ENCODE measurements around the gene RTF1.
A peak's percentile ranks its signal among the peaks of the same experiment; 100 is the strongest.
"Not testable (repeated sequence)": the region's sequence is repeated elsewhere in the genome, so short reads cannot be mapped to it uniquely, and the experiment has no call there.

Gene RTF1

GRCh38 chr15:41416742-41417417 lies at the start of gene RTF1:
Gene RTF1 (plus strand): TSS chr15:41417095. CDS start chr15:41417116, 21 bp downstream.
- peak; percentile 78 for DNase-seq

GRCh38 chr15:41367418-41367817 lies 49.5 kb upstream of the RTF1 start:
- DNase-seq: no peak

GRCh38 chr15:41377978-41378377 lies 38.9 kb upstream of the RTF1 start:
- no peak for DNase-seq

- not testable (repeated sequence) for DNase-seq
These were observed 32.7 kb upstream of the RTF1 start for GRCh38 chr15:41383974-41384749.

GRCh38 chr15:41387646-41388045 lies 29.2 kb upstream of the RTF1 start:
- DNase-seq: no peak

- DNase-seq: no peak
These were observed 24.2 kb upstream of the RTF1 start for GRCh38 chr15:41392659-41393058.

GRCh38 chr15:41394924-41395323 lies 22.0 kb upstream of the RTF1 start:
- no peak for DNase-seq

- no peak for DNase-seq
These were observed 20.8 kb upstream of the RTF1 start for GRCh38 chr15:41396111-41396510.

- no peak for DNase-seq
These were observed 15.0 kb upstream of the RTF1 start for GRCh38 chr15:41401904-41402267.

GRCh38 chr15:41407341-41407740 lies 9.6 kb upstream of the RTF1 start:
- DNase-seq: no peak

- no peak for DNase-seq
These were observed 8.7 kb upstream of the RTF1 start for GRCh38 chr15:41408234-41408641.

GRCh38 chr15:41411031-41411430 lies 5.9 kb upstream of the RTF1 start:
- no peak for DNase-seq

GRCh38 chr15:41411441-41411840 lies 5.5 kb upstream of the RTF1 start:
- no peak for DNase-seq

- DNase-seq: no peak
These were observed 660 bp upstream of the RTF1 start for GRCh38 chr15:41416128-41416741.

GRCh38 chr15:41417418-41418195 lies 712 bp downstream of the RTF1 start:
- DNase-seq: no peak

GRCh38 chr15:41423979-41424659 lies 7.2 kb downstream of the RTF1 start:
- DNase-seq: no peak

GRCh38 chr15:41424809-41425208 lies 7.9 kb downstream of the RTF1 start:
- DNase-seq: no peak

- not testable (repeated sequence) for DNase-seq
These were observed 9.0 kb downstream of the RTF1 start for GRCh38 chr15:41425907-41426306.

- DNase-seq: no peak
These were observed 12.4 kb downstream of the RTF1 start for GRCh38 chr15:41429003-41429890.

- DNase-seq: no peak
These were observed 18.3 kb downstream of the RTF1 start for GRCh38 chr15:41435037-41435786.

GRCh38 chr15:41437448-41437847 lies 20.6 kb downstream of the RTF1 start:
- DNase-seq: no peak

Data from cortex of kidney (tissue), 1 donor.